Hepatocyte (in vitro differentiated cells): ENCODE data around the gene SPINK13.

Source experiments
- EZH2 ChIP-seq: fragments of 200-600 bp; sonication (generic); IDR thresholded peaks from 2 replicates; pipeline ENCODE4 v1.6.1; 2016; ENCODE audit warnings: antibody characterized with exemption, mild to moderate bottlenecking, borderline replicate concordance
- EZH2phosphoT487 ChIP-seq: fragments of 200-600 bp; sonication (generic); IDR thresholded peaks from one replicate; pipeline ENCODE4 v1.6.1; 2018; ENCODE audit warnings: antibody characterized with exemption, mild to moderate bottlenecking, low read depth, moderate library complexity; ENCODE audit not compliant: unreplicated experiment, severe bottlenecking
- TF ChIP-seq, protein P1 (sequence below): fragments of 200-600 bp; sonication (generic); IDR thresholded peaks from 2 replicates; pipeline ENCODE4 v1.5.1; 2016; ENCODE audit warnings: antibody characterized with exemption, mild to moderate bottlenecking; ENCODE audit not compliant: poor library complexity

DNA sequence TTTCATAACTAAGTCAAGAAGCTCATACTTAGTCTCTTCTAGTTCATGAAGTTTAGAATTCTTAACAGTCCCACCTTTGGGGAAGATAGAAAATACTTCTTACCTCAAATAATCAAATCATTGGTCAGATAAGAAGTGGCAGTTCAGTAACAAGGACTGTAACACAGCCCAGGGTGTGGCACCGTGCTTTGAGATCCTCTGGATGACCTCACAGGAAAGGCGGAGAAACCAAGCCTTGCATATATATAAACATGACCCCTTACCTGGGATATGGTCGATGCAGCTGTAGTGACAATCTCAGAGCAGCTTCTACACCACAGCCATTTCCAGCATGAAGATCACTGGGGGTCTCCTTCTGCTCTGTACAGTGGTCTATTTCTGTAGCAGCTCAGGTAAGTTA is 43.6 kb downstream of the SPINK13 start, which contains the start of gene SPINK7:
- TF ChIP-seq, protein P1, sequence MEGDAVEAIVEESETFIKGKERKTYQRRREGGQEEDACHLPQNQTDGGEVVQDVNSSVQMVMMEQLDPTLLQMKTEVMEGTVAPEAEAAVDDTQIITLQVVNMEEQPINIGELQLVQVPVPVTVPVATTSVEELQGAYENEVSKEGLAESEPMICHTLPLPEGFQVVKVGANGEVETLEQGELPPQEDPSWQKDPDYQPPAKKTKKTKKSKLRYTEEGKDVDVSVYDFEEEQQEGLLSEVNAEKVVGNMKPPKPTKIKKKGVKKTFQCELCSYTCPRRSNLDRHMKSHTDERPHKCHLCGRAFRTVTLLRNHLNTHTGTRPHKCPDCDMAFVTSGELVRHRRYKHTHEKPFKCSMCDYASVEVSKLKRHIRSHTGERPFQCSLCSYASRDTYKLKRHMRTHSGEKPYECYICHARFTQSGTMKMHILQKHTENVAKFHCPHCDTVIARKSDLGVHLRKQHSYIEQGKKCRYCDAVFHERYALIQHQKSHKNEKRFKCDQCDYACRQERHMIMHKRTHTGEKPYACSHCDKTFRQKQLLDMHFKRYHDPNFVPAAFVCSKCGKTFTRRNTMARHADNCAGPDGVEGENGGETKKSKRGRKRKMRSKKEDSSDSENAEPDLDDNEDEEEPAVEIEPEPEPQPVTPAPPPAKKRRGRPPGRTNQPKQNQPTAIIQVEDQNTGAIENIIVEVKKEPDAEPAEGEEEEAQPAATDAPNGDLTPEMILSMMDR, result no peak
- no peak for TF ChIP-seq EZH2phosphoT487
- no peak for TF ChIP-seq EZH2
